ENCODE data around the gene ELF1.
"Not testable (repeated sequence)": the region's sequence is repeated elsewhere in the genome, so short reads cannot be mapped to it uniquely, and the experiment has no call there.

ELF1 gene

GRCh38 chr13:40923867-40924266, 95.2 kb downstream of the ELF1 start:
- Histone ChIP-seq H3K4me2 (ENCODE audit: low read depth, low read length) (no peak overlapping the region), H3K4me3 (ENCODE audit: low read length) (no peak overlapping the region), H4K20me1 (ENCODE audit: insufficient read depth, low read length) (no peaks in the 10 kb centered on the region), H2AFZ (ENCODE audit: low read length) (no peak overlapping the region), H3K9ac (ENCODE audit: low read length) (no peak overlapping the region), H3K9me2 (replicated peaks; ENCODE audit: insufficient read depth, low read length) (no peaks in the 10 kb centered on the region), H3K27me3 (replicated peaks; ENCODE audit: insufficient read depth, low read length) (no peaks in the 10 kb centered on the region), H3K79me2 (ENCODE audit: low read length) (no peaks in the 10 kb centered on the region; the same call in 1 of the 2 replicates), H3K4me1 (ENCODE audit: low read length) (no peaks in the 10 kb centered on the region), H3K36me3 (replicated peaks; ENCODE audit: insufficient read depth, low read length) (no peaks in the 10 kb centered on the region), H3K9me3 (replicated peaks; ENCODE audit: insufficient read depth, low read length) (no peaks in the 10 kb centered on the region), H3K27ac (ENCODE audit: low read length) (no peak overlapping the region), H3F3A (ENCODE audit: insufficient read depth, low read length) (peaks cover 3% of the 10 kb centered on the region; the same call in 1 of the 2 replicates)
- no peak for DNase-seq
- no peak for TF ChIP-seq EZH2 (optimal IDR thresholded peaks at IDR 0.05; ENCODE audit: low read depth, low read length)
- TF ChIP-seq, protein P1, sequence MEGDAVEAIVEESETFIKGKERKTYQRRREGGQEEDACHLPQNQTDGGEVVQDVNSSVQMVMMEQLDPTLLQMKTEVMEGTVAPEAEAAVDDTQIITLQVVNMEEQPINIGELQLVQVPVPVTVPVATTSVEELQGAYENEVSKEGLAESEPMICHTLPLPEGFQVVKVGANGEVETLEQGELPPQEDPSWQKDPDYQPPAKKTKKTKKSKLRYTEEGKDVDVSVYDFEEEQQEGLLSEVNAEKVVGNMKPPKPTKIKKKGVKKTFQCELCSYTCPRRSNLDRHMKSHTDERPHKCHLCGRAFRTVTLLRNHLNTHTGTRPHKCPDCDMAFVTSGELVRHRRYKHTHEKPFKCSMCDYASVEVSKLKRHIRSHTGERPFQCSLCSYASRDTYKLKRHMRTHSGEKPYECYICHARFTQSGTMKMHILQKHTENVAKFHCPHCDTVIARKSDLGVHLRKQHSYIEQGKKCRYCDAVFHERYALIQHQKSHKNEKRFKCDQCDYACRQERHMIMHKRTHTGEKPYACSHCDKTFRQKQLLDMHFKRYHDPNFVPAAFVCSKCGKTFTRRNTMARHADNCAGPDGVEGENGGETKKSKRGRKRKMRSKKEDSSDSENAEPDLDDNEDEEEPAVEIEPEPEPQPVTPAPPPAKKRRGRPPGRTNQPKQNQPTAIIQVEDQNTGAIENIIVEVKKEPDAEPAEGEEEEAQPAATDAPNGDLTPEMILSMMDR (IDR thresholded peaks at IDR 0.05; ENCODE audit: low read length) = no peak
- no peak for TF ChIP-seq EZH2phosphoT487 (IDR thresholded peaks at IDR 0.05; ENCODE audit: low read length)

GRCh38 chr13:40922437-40923040, 96.6 kb downstream of the ELF1 start:
- Histone ChIP-seq H3K9ac (ENCODE audit: low read length) (no peak overlapping the region), H2AFZ (ENCODE audit: low read length) (no peak overlapping the region), H3K4me3 (ENCODE audit: low read length) (no peak overlapping the region), H3F3A (ENCODE audit: insufficient read depth, low read length) (peaks cover 3% of the 10 kb centered on the region; the same call in 1 of the 2 replicates), H3K27me3 (replicated peaks; ENCODE audit: insufficient read depth, low read length) (no peaks in the 10 kb centered on the region), H3K4me2 (ENCODE audit: low read depth, low read length) (no peak overlapping the region), H3K36me3 (replicated peaks; ENCODE audit: insufficient read depth, low read length) (no peaks in the 10 kb centered on the region), H4K20me1 (ENCODE audit: insufficient read depth, low read length) (no peaks in the 10 kb centered on the region), H3K27ac (ENCODE audit: low read length) (no peak overlapping the region), H3K79me2 (ENCODE audit: low read length) (no peaks in the 10 kb centered on the region; the same call in 1 of the 2 replicates), H3K4me1 (ENCODE audit: low read length) (no peaks in the 10 kb centered on the region), H3K9me3 (replicated peaks; ENCODE audit: insufficient read depth, low read length) (no peaks in the 10 kb centered on the region), H3K9me2 (replicated peaks; ENCODE audit: insufficient read depth, low read length) (no peaks in the 10 kb centered on the region)
- DNase-seq = no peak
- TF ChIP-seq EZH2 (optimal IDR thresholded peaks at IDR 0.05; ENCODE audit: low read depth, low read length) = no peak
- no peak for TF ChIP-seq EZH2phosphoT487 (IDR thresholded peaks at IDR 0.05; ENCODE audit: low read length)
- TF ChIP-seq, protein P1 (IDR thresholded peaks at IDR 0.05; ENCODE audit: low read length) = no peak

DNA sequence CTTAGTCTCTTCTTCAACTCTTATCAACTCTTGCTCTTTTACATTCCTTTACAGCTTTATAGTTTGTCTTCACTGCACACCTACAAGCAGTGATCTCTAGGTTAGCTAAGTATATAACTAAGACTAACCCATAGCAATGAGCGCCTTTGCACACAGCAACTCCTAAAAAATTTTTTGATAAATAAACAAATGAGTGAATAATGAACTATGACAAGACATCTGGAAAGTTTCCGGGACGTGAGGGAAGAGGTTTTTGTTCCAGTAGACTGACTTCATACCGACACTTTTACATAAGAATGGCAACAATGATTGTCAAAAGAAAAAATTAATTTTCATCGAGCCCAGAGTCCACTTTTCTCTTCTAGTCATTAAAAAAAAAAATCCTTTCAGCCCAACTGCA, 98.3 kb downstream of the ELF1 start:
- DNase-seq = no peak

GRCh38 chr13:40919901-40920300, 99.2 kb downstream of the ELF1 start:
- H3K36me3 ChIP-seq (replicated peaks; ENCODE audit: insufficient read depth, low read length); H3K4me3 ChIP-seq (ENCODE audit: low read length); H3K4me2 ChIP-seq (ENCODE audit: low read depth, low read length); H3F3A ChIP-seq (ENCODE audit: insufficient read depth, low read length); H2AFZ ChIP-seq (ENCODE audit: low read length); H3K9me3 ChIP-seq (replicated peaks; ENCODE audit: insufficient read depth, low read length); H3K9ac ChIP-seq (ENCODE audit: low read length); H3K27ac ChIP-seq (ENCODE audit: low read length); H3K27me3 ChIP-seq (replicated peaks; ENCODE audit: insufficient read depth, low read length); H4K20me1 ChIP-seq (ENCODE audit: insufficient read depth, low read length); DNase-seq; H3K4me1 ChIP-seq (ENCODE audit: low read length); H3K9me2 ChIP-seq (replicated peaks; ENCODE audit: insufficient read depth, low read length); H3K79me2 ChIP-seq (ENCODE audit: low read length): not testable (repeated sequence)

More for the DNA sequence above, 98.3 kb downstream of the ELF1 start:
- Histone ChIP-seq H3K79me2 (ENCODE audit: low read length) (no peaks in the 10 kb centered on the region; the same call in 1 of the 2 replicates), H2AFZ (ENCODE audit: low read length) (peak overlapping the region; percentile 74), H3K27me3 (replicated peaks; ENCODE audit: insufficient read depth, low read length) (no peaks in the 10 kb centered on the region), H3K4me2 (ENCODE audit: low read depth, low read length) (peak overlapping the region; percentile 70; the same call in 1 of the 2 replicates), H3K27ac (ENCODE audit: low read length) (peak overlapping the region; percentile 52; the same call in 1 of the 2 replicates), H3K36me3 (replicated peaks; ENCODE audit: insufficient read depth, low read length) (no peaks in the 10 kb centered on the region), H3K9me3 (replicated peaks; ENCODE audit: insufficient read depth, low read length) (no peaks in the 10 kb centered on the region), H3K4me3 (ENCODE audit: low read length) (peak overlapping the region; percentile 67), H3F3A (ENCODE audit: insufficient read depth, low read length) (peaks cover under 1% of the 10 kb centered on the region; the same call in 1 of the 2 replicates), H4K20me1 (ENCODE audit: insufficient read depth, low read length) (no peaks in the 10 kb centered on the region), H3K4me1 (ENCODE audit: low read length) (no peaks in the 10 kb centered on the region), H3K9ac (ENCODE audit: low read length) (peak overlapping the region; percentile 46; the same call in 1 of the 2 replicates), H3K9me2 (replicated peaks; ENCODE audit: insufficient read depth, low read length) (no peaks in the 10 kb centered on the region)
- TF ChIP-seq EZH2phosphoT487 (IDR thresholded peaks at IDR 0.05; ENCODE audit: low read length) = no peak
- TF ChIP-seq, protein P1 (IDR thresholded peaks at IDR 0.05; ENCODE audit: low read length) = no peak
- no peak for TF ChIP-seq EZH2 (optimal IDR thresholded peaks at IDR 0.05; ENCODE audit: low read depth, low read length)

Data from MM.1S (cell line).